ENCODE results near the gene ZFHX2. TPM values are rescaled to one million over a fixed set of nuclear protein-coding genes. Genes with fewer than 3 reads are reported as not detected.

The ZFHX2 gene
- polyA plus RNA-seq, 1 donor (not counting 4 experiments of a cell fraction or from before 2014, with no cell fraction given) = 0.18 TPM

DNA sequence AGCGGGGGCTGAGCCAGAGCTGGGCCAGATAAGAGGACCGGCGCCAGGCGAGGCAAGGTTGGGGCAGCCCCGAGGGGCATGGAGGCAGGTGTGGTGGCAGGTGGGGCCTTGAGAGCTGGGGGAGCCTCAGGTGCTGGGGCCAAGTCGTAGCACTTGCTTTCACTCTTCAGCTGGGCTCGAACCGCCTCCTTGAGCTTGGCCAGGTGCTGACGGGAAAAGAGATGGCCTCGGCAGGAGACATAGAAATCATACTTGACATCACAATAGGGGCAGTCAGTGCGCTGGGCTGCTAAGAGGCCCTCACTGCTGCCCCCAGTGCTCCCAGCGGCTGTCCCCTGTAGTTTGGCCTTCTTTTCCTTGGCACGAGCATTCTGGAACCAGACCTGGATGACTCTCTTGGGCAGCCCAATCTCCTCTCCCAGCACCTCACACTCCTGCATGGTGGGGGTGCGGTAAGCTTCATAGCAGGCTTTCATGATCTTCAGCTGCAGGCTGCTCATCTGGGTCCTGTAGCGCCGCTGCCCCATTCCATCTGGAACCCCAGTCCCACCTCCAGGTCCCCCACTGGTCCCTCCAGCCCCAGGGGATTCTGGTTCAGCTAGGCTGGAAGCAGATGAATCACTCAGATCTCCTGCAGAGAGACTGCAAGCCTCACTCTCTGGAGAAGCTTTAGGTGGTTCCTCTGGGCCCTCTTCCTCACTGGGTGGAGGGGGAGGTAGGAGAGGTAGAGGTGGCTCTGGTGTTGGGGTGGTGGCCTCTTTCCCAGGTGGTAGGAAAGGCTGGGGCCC is 28.1 kb downstream of the ZFHX2 start:
- Histone ChIP-seq H3K4me2 (ENCODE audit: control insufficient read depth, extremely low read depth, insufficient read depth, low read depth, low read length) (no peak overlapping the region), H3K9me3 (ENCODE audit: control insufficient read depth, low read depth, low read length) (no peaks in the 10 kb centered on the region), H3K9ac (ENCODE audit: control insufficient read depth, extremely low read depth, insufficient read depth, low read length) (no peak overlapping the region), H3K36me3 (ENCODE audit: control insufficient read depth in 2 of 2, extremely low read depth in 1 of 2, insufficient read depth in 2 of 2, low read length in 2 of 2) (peaks cover 0 to 3% of the 10 kb centered on the region in 2 experiments), H4K20me1 (ENCODE audit: control insufficient read depth, extremely low read depth, insufficient read depth, low read length) (no peaks in the 10 kb centered on the region), H3K9me1 (ENCODE audit: control insufficient read depth, extremely low read depth, insufficient read depth, low read length) (no peaks in the 10 kb centered on the region), H3K4me1 (ENCODE audit: control insufficient read depth, extremely low read depth, insufficient read depth, low read length) (no peaks in the 10 kb centered on the region), H2AFZ (ENCODE audit: control insufficient read depth, low read length) (no peak overlapping the region), H3K27me3 (ENCODE audit: control insufficient read depth, extremely low read depth, insufficient read depth, low read length) (no peaks in the 10 kb centered on the region), H3K4me3 (ENCODE audit: control insufficient read depth in 2 of 3, extremely low read depth in 1 of 3, insufficient read depth in 2 of 3, low read depth in 1 of 3, low read length in 3 of 3) (no peak overlapping the region), H3K79me2 (ENCODE audit: control insufficient read depth, insufficient read depth, low read length) (no peaks in the 10 kb centered on the region), H3K27ac (ENCODE audit: control insufficient read depth, insufficient read depth, low read length) (no peak overlapping the region)
- no peak for TF ChIP-seq EZH2 (IDR thresholded peaks at IDR 0.05; ENCODE audit: low read length)
- dilution Hi-C loops (cut with MboI; ENCODE audit: extremely low pct_ligation_motif_present, low sequenced_read_pairs) = no loop called here
- DNase-seq (ENCODE audit: low read depth, low spot score) (no peak), FAIRE-seq (no peak)

DNA sequence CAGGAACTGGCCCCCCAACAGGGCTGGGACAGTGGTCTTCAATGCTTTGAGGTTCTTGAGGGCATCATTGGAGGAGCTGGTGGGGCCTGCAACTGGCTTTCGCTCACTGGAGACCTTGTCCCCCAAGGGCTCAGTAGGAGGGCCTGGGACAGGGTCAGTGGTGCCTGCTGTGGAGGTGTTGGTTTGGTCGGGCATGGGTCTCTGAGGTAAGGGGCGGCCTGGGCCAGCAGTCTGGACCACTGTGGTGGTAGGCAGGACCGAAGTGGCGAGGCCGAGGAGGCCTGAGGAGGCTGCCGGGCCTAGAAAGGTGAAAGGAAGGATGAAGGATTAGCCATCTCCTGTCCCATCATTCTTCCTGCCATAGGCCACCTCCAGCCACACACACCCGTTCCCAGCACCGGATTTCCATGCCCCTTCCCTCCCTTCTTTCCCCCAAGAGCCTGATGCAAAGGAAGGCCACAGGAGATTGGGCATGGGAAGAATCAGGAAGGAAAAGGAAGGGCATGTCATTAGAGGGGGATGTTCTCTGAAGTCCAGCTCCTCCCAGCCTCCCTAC is 28.8 kb downstream of the ZFHX2 start:
- H3K4me1 ChIP-seq (ENCODE audit: control insufficient read depth, extremely low read depth, insufficient read depth, low read length) = no peaks in the 10 kb centered on the region
- no peaks in the 10 kb centered on the region for H3K9me1 ChIP-seq (ENCODE audit: control insufficient read depth, extremely low read depth, insufficient read depth, low read length)
- no peaks in the 10 kb centered on the region for H4K20me1 ChIP-seq (ENCODE audit: control insufficient read depth, extremely low read depth, insufficient read depth, low read length)
- H3K9ac ChIP-seq (ENCODE audit: control insufficient read depth, extremely low read depth, insufficient read depth, low read length) = no peak overlapping the region
- H3K4me2 ChIP-seq (ENCODE audit: control insufficient read depth, extremely low read depth, insufficient read depth, low read depth, low read length) = no peak overlapping the region
- H3K27me3 ChIP-seq (ENCODE audit: control insufficient read depth, extremely low read depth, insufficient read depth, low read length) = no peaks in the 10 kb centered on the region
- no peaks in the 10 kb centered on the region for H3K79me2 ChIP-seq (ENCODE audit: control insufficient read depth, insufficient read depth, low read length)
- no peak for TF ChIP-seq EZH2 (IDR thresholded peaks at IDR 0.05; ENCODE audit: low read length)
- TF ChIP-seq, protein P1, sequence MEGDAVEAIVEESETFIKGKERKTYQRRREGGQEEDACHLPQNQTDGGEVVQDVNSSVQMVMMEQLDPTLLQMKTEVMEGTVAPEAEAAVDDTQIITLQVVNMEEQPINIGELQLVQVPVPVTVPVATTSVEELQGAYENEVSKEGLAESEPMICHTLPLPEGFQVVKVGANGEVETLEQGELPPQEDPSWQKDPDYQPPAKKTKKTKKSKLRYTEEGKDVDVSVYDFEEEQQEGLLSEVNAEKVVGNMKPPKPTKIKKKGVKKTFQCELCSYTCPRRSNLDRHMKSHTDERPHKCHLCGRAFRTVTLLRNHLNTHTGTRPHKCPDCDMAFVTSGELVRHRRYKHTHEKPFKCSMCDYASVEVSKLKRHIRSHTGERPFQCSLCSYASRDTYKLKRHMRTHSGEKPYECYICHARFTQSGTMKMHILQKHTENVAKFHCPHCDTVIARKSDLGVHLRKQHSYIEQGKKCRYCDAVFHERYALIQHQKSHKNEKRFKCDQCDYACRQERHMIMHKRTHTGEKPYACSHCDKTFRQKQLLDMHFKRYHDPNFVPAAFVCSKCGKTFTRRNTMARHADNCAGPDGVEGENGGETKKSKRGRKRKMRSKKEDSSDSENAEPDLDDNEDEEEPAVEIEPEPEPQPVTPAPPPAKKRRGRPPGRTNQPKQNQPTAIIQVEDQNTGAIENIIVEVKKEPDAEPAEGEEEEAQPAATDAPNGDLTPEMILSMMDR (optimal IDR thresholded peaks at IDR 0.05 in 1 of 3, IDR thresholded peaks at IDR 0.05 in 1 of 3, conservative IDR thresholded peaks at IDR 0.05 in 1 of 3; ENCODE audit: extremely low read depth in 1 of 3, insufficient read depth in 2 of 3, low read length in 3 of 3) = no peak
- H3K4me3 ChIP-seq (ENCODE audit: control insufficient read depth in 2 of 3, extremely low read depth in 1 of 3, insufficient read depth in 2 of 3, low read depth in 1 of 3, low read length in 3 of 3) = no peak overlapping the region
- no peak overlapping the region for H2AFZ ChIP-seq (ENCODE audit: control insufficient read depth, low read length)
- DNase-seq (ENCODE audit: low read depth, low spot score) (no peak), FAIRE-seq (no peak)
- H3K27ac ChIP-seq (ENCODE audit: control insufficient read depth, insufficient read depth, low read length) = no peak overlapping the region
- H3K9me3 ChIP-seq (ENCODE audit: control insufficient read depth, low read depth, low read length) = no peaks in the 10 kb centered on the region
- dilution Hi-C loops (cut with MboI; ENCODE audit: extremely low pct_ligation_motif_present, low sequenced_read_pairs) = no loop called here
- H3K36me3 ChIP-seq (ENCODE audit: control insufficient read depth in 2 of 2, extremely low read depth in 1 of 2, insufficient read depth in 2 of 2, low read length in 2 of 2) = peaks cover 0 to 3% of the 10 kb centered on the region in 2 experiments
